Ramos (cell line): ENCODE results near the gene RCOR1.
"Not testable (repeated sequence)": the region's sequence is repeated elsewhere in the genome, so short reads cannot be mapped to it uniquely, and the experiment has no call there.

Experiments
- in situ Hi-C: fragments of 300-500 bp; cut with MboI; formaldehyde crosslinking; loops from one replicate; pipeline ENCODE4 v1.14.3; 2022; ENCODE audit warnings: low sequenced_read_pairs; ENCODE audit not compliant: unreplicated experiment

The RCOR1 gene

GRCh38 chr14:102570334-102570995, 22.0 kb upstream of the RCOR1 start:
- in situ Hi-C loops: no loop called here

GRCh38 chr14:102571043-102571442, 21.4 kb upstream of the RCOR1 start:
- in situ Hi-C loops: no loop called here

- in situ Hi-C loops: no loop called here
Measured at GRCh38 chr14:102571478-102572042, 20.9 kb upstream of the RCOR1 start.

GRCh38 chr14:102573161-102573560, 19.3 kb upstream of the RCOR1 start:
- in situ Hi-C loops: not testable (repeated sequence)

GRCh38 chr14:102573591-102574046, 18.8 kb upstream of the RCOR1 start:
- in situ Hi-C loops: no loop called here

GRCh38 chr14:102574281-102575159, 17.9 kb upstream of the RCOR1 start:
- in situ Hi-C loops: no loop called here

GRCh38 chr14:102575160-102575845, 17.1 kb upstream of the RCOR1 start:
- in situ Hi-C loops: no loop called here

- in situ Hi-C loops: not testable (repeated sequence)
Measured at GRCh38 chr14:102575846-102576428, 16.5 kb upstream of the RCOR1 start.

- in situ Hi-C loops: no loop called here
Measured at GRCh38 chr14:102578821-102579220, 13.6 kb upstream of the RCOR1 start.

GRCh38 chr14:102579696-102580549, 12.5 kb upstream of the RCOR1 start:
- in situ Hi-C loops: no loop called here

GRCh38 chr14:102580550-102581110, 11.8 kb upstream of the RCOR1 start:
- in situ Hi-C loops: no loop called here

- in situ Hi-C loops: no loop called here
Measured at GRCh38 chr14:102581193-102581592, 11.3 kb upstream of the RCOR1 start.

- in situ Hi-C loops: no loop called here
Measured at GRCh38 chr14:102583726-102584125, 8.7 kb upstream of the RCOR1 start.

GRCh38 chr14:102584871-102585869, 7.3 kb upstream of the RCOR1 start:
- in situ Hi-C loops: no loop called here

GRCh38 chr14:102586420-102587104, 5.9 kb upstream of the RCOR1 start:
- in situ Hi-C loops: no loop called here

- in situ Hi-C loops: no loop called here
Measured at GRCh38 chr14:102588821-102589220, 3.6 kb upstream of the RCOR1 start.

- in situ Hi-C loops: no loop called here
Measured at GRCh38 chr14:102589761-102590290, 2.6 kb upstream of the RCOR1 start.
